C4-2B (cell line): ENCODE data around the gene GMDS.

Experiments used
- CTCF ChIP-seq: fragments of 450-650 bp; conservative IDR thresholded peaks from 2 replicates; pipeline ENCODE4 v1.5.1; 2017; ENCODE audit warnings: mild to moderate bottlenecking
- ZFX ChIP-seq: fragments of 450-650 bp; IDR thresholded peaks from 2 replicates; pipeline ENCODE4 v1.6.1; 2017

- TF ChIP-seq CTCF (no peak), ZFX (no peak)
Observed at GRCh38 chr6:1711136-1711535, 534.3 kb downstream of the GMDS start.
